Panc1 (cell line): Measurements from ENCODE around the gene PROZ.

Experiments
- TF ChIP-seq, protein P1 (sequence below), 2 experiments: IDR thresholded peaks; 2 replicates each; pipeline ENCODE4 v1.6.1; 2011 to 2012; ENCODE audit warnings: low read depth in 2 of 2, control low read depth in 1 of 2, low read length in 1 of 2, mild to moderate bottlenecking in 1 of 2, moderate library complexity in 1 of 2; ENCODE audit not compliant: insufficient read depth in 1 of 2
- TF ChIP-seq, protein P2 (sequence below): fragments of 450-650 bp; IDR thresholded peaks from 2 replicates; pipeline ENCODE4 v1.5.1; 2017; ENCODE audit warnings: mild to moderate bottlenecking

DNA sequence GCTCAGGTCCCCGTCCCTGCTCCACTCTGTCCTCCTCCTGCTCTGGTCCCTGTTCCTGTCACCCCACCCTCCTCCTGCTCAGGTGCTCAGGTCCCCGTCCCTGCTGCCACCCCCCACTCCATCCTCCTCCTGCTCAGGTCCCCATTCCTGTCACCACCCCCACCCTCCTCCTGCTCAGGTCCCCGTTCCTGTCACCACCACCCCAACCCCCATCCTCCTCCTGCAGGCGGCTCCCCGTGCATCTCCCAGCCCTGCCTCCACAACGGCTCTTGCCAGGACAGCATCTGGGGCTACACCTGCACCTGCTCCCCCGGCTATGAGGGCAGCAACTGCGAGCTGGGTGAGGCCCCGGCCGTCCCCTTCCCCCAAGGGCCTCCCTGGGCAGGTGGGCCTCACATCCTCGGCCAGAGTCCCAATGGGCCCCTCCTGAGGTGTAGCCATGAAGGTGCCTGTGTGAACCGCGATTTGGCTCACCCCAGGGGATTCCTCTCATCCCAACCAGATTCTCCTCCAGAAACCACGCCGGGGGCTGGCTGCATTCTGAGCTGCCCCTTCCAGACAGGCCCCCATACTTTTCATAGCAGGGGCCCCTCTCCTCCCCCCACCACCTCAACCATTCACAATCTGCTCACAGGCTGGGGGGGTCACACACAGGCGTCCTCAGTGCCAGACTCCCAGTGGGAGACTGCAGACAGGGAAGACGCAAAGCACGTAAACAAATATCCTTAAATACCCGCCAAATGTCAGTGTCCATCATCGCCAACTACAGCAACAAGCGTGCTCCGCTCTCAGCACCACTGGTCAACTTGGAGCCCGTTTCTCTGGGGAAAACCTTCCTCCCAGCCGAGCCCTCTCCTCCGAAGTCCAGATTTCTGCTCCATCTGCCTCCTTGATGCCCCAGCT is 4.6 kb downstream of the PROZ start:
- TF ChIP-seq, protein P1, sequence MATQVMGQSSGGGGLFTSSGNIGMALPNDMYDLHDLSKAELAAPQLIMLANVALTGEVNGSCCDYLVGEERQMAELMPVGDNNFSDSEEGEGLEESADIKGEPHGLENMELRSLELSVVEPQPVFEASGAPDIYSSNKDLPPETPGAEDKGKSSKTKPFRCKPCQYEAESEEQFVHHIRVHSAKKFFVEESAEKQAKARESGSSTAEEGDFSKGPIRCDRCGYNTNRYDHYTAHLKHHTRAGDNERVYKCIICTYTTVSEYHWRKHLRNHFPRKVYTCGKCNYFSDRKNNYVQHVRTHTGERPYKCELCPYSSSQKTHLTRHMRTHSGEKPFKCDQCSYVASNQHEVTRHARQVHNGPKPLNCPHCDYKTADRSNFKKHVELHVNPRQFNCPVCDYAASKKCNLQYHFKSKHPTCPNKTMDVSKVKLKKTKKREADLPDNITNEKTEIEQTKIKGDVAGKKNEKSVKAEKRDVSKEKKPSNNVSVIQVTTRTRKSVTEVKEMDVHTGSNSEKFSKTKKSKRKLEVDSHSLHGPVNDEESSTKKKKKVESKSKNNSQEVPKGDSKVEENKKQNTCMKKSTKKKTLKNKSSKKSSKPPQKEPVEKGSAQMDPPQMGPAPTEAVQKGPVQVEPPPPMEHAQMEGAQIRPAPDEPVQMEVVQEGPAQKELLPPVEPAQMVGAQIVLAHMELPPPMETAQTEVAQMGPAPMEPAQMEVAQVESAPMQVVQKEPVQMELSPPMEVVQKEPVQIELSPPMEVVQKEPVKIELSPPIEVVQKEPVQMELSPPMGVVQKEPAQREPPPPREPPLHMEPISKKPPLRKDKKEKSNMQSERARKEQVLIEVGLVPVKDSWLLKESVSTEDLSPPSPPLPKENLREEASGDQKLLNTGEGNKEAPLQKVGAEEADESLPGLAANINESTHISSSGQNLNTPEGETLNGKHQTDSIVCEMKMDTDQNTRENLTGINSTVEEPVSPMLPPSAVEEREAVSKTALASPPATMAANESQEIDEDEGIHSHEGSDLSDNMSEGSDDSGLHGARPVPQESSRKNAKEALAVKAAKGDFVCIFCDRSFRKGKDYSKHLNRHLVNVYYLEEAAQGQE (IDR thresholded peaks at IDR 0.05; ENCODE audit: insufficient read depth in 1 of 2, low read depth in 2 of 2, low read length in 1 of 2): no peak
- TF ChIP-seq, protein P2, sequence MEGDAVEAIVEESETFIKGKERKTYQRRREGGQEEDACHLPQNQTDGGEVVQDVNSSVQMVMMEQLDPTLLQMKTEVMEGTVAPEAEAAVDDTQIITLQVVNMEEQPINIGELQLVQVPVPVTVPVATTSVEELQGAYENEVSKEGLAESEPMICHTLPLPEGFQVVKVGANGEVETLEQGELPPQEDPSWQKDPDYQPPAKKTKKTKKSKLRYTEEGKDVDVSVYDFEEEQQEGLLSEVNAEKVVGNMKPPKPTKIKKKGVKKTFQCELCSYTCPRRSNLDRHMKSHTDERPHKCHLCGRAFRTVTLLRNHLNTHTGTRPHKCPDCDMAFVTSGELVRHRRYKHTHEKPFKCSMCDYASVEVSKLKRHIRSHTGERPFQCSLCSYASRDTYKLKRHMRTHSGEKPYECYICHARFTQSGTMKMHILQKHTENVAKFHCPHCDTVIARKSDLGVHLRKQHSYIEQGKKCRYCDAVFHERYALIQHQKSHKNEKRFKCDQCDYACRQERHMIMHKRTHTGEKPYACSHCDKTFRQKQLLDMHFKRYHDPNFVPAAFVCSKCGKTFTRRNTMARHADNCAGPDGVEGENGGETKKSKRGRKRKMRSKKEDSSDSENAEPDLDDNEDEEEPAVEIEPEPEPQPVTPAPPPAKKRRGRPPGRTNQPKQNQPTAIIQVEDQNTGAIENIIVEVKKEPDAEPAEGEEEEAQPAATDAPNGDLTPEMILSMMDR: no peak
